Vagina (tissue), 2 donors: ENCODE results near the gene SPAG6.

ENCODE experiments used
- CTCF ChIP-seq, 3 experiments: fragments of 450-650 bp in 2 of 3; fragments of 200-600 bp in 1 of 3; sonication (generic) in 1 of 3; IDR thresholded peaks; one replicate each; pipeline ENCODE4 v1.5.1; 2017 to 2019; ENCODE audit warnings: antibody characterized with exemption in 3 of 3, mild to moderate bottlenecking in 2 of 3, moderate library complexity in 2 of 3
- POLR2A ChIP-seq, 2 donors: fragments of 450-650 bp; IDR thresholded peaks; one replicate each; pipeline ENCODE4 v1.6.1; 2017; ENCODE audit warnings: antibody characterized with exemption in 2 of 2, mild to moderate bottlenecking in 2 of 2, moderate library complexity in 2 of 2
- POLR2AphosphoS5 ChIP-seq, 2 donors: sonication (generic); formaldehyde crosslinking; IDR thresholded peaks; one replicate each; pipeline ENCODE4 v1.9.0; 2017; ENCODE audit warnings: antibody characterized with exemption in 2 of 2, mild to moderate bottlenecking in 2 of 2, low read depth in 1 of 2; ENCODE audit not compliant: insufficient read depth in 1 of 2

DNA sequence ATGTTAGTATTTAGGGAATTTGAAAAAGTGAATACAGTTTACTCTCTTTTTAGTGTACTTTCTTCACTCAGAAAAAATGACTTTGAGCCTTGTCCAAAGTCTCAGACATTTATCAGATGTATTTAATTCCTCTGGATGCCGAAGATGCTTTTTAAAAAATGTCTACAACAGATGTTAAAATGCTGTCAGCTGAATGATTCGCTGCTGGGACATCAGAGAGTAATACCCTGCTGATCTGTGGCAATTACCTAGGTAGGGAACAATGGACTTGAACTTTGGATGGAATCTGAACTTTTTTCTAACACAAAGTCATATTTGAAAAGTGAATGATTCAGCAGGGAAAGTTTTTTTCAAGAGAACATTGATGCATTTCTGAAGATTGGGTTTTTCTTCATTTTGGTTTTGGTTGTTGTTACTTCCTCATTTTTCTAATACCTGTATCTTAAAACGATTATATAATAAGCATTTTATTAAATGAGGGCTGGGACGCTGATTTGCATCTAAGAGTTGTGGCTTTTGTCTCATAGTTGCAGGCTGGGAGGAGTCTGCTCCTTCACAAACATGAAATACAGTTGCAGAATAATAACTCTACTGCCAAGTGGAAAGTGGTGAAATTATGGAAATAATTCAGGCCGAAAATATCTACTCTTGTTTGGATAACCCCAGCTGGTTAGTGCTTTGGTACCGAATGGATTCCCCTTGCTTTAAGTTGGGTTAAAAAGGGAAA is 98.0 kb downstream of the SPAG6 start:
- TF ChIP-seq CTCF (IDR thresholded peaks at IDR 0.05) (no peak), POLR2A (IDR thresholded peaks at IDR 0.05) (no peak), POLR2AphosphoS5 (IDR thresholded peaks at IDR 0.05; ENCODE audit: insufficient read depth in 1 of 2, low read depth in 1 of 2) (no peak)
